GM19351 (cell line): ENCODE data around the gene COTL1.

Experiments used
- ATAC-seq: cut with Tn5 transposase; IDR thresholded peaks from one replicate; pipeline ENCODE4 v1.9.1; 2021; ENCODE audit warnings: mild to moderate bottlenecking, moderate library complexity; ENCODE audit not compliant: unreplicated experiment

Gene COTL1

GRCh38 chr16:84555418-84556196, 62.3 kb downstream of the COTL1 start:
- ATAC-seq: no peak

GRCh38 chr16:84554627-84555328, 63.1 kb downstream of the COTL1 start:
- ATAC-seq: no peak

- ATAC-seq: no peak
Measured at GRCh38 chr16:84553873-84554399, 63.9 kb downstream of the COTL1 start.

- no peak for ATAC-seq
Measured at GRCh38 chr16:84552135-84552534, 65.7 kb downstream of the COTL1 start.

GRCh38 chr16:84550096-84550495, 67.8 kb downstream of the COTL1 start:
- ATAC-seq: no peak

- no peak for ATAC-seq
Measured at GRCh38 chr16:84548971-84549844, 68.7 kb downstream of the COTL1 start.

GRCh38 chr16:84548508-84548907, 69.4 kb downstream of the COTL1 start:
- ATAC-seq: no peak

- ATAC-seq: no peak
Measured at GRCh38 chr16:84547546-84548061, 70.3 kb downstream of the COTL1 start.

GRCh38 chr16:84546669-84547545, 71.0 kb downstream of the COTL1 start:
- no peak for ATAC-seq

- no peak for ATAC-seq
Measured at GRCh38 chr16:84545114-84545737, 72.7 kb downstream of the COTL1 start.

GRCh38 chr16:84544031-84544773, 73.7 kb downstream of the COTL1 start:
- ATAC-seq: no peak

- no peak for ATAC-seq
Measured at GRCh38 chr16:84543253-84543652, 74.6 kb downstream of the COTL1 start.

- no peak for ATAC-seq
Measured at GRCh38 chr16:84541999-84542817, 75.7 kb downstream of the COTL1 start.

GRCh38 chr16:84540194-84540593, 77.7 kb downstream of the COTL1 start:
- no peak for ATAC-seq

- no peak for ATAC-seq
Measured at GRCh38 chr16:84538222-84538840, 79.5 kb downstream of the COTL1 start.

GRCh38 chr16:84537491-84538151, 80.3 kb downstream of the COTL1 start:
- ATAC-seq: no peak

- ATAC-seq: no peak
Measured at GRCh38 chr16:84535851-84536250, 82.0 kb downstream of the COTL1 start.
